Measurements from ENCODE around the gene CELA3B.
"Not testable (repeated sequence)": the region's sequence is repeated elsewhere in the genome, so short reads cannot be mapped to it uniquely, and the experiment has no call there.

The CELA3B gene

GRCh38 chr1:21975296-21975695, 1.5 kb upstream of the CELA3B start:
- not testable (repeated sequence) for DNase-seq (ENCODE audit: low read depth)

DNA sequence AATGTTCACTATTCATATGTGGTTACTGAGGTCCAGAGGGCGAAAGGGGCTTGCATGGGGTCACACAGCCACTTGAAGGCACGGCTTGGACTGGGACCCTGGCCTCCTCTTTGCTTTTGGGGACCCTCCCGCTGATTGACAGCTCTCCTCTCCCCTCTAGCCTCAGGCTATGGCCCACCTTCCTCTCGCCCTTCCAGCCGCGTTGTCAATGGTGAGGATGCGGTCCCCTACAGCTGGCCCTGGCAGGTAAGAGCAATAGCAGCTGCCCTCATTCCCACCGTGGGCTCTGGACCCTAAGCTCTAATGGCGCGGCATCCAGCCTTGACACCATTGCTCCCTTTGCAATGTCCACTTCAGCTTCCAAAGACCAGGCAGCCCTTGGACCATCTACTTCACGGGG, 1.4 kb downstream of the CELA3B start:
- DNase-seq (ENCODE audit: low read depth) = not testable (repeated sequence)

DNA sequence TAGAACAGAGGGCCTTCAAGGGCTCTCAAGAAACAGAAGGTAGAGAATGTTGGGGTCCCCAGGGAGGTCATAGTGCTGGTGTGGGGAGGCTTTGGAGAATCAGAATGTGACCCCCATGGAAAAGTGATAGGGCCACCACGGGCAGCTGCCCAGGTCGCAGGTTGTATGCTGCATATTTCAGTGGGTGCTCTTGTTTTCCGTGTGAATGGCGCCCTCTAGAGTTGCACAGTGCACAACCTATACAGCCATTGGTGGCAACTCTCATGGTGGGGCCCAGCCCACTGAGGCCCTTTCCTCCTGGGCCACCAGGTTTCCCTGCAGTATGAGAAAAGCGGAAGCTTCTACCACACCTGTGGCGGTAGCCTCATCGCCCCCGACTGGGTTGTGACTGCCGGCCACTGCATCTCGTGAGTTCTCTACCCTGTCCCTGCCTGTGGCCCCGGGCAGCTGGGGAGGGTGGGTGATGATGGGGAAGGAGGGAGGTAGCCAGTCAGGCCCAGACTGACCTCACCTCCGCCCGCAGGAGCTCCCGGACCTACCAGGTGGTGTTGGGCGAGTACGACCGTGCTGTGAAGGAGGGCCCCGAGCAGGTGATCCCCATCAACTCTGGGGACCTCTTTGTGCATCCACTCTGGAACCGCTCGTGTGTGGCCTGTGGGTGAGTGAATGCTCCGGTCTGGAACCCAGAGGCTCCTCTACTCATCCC, 3.8 kb downstream of the CELA3B start:
- not testable (repeated sequence) for DNase-seq (ENCODE audit: low read depth)

- not testable (repeated sequence) for DNase-seq (ENCODE audit: low read depth)
These were observed 4.4 kb downstream of the CELA3B start for GRCh38 chr1:21981253-21981652.

DNA sequence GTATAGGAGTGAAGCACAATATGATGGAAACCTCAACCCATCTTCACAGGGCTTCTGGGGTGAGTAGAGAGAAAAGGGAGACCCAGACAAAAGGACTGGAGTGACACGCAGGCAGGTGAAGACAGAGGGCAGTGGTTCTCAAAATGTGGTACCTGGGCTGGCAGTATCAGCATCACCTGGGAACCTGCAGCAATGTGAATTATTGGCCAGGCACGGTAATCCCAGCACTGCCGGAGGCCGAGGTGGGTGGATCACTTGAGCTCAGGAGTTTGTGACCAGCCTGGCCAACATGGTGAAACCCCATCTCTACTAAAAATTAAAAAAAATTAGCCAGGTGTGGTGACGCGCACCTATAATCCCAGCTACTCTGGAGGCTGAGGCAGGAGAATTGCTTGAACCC, 5.3 kb downstream of the CELA3B start:
- DNase-seq (ENCODE audit: low read depth) = not testable (repeated sequence)

GRCh38 chr1:21983539-21983938, 6.7 kb downstream of the CELA3B start:
- DNase-seq (ENCODE audit: low read depth) = not testable (repeated sequence)

DNA sequence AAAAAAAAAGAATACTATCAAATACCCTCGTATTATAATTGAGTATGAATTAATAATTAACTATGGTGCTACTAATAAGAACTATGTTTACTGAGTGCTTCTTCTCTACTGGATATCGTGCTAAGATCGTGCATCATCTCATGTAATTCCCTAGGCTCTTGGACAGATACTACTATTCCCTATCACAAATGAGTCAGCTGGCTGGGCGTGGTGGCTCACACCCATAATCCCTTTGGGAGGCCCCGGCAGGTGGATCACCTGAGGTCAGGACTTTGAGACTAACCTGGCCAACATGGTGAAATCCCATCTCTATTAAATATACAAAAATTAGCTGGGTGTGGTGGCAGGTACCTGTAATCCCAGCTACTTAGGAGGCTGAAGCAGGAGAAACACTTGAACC, 9.1 kb downstream of the CELA3B start:
- DNase-seq (ENCODE audit: low read depth) = not testable (repeated sequence)

DNA sequence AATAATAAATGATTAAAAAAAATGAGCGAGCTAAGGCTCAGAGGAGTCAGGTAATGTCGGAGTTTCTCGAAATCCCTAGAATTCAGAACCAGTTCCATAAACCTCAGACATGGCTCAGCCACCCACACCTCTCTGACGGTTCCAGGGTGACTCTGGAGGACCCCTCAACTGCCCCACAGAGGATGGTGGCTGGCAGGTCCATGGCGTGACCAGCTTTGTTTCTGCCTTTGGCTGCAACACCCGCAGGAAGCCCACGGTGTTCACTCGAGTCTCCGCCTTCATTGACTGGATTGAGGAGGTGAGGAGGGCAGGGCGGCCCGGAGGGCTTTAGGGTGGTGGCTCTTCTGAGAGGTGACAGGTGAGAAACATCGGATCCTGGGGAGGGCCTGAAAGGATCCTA, 9.6 kb downstream of the CELA3B start:
- not testable (repeated sequence) for DNase-seq (ENCODE audit: low read depth)

DNA sequence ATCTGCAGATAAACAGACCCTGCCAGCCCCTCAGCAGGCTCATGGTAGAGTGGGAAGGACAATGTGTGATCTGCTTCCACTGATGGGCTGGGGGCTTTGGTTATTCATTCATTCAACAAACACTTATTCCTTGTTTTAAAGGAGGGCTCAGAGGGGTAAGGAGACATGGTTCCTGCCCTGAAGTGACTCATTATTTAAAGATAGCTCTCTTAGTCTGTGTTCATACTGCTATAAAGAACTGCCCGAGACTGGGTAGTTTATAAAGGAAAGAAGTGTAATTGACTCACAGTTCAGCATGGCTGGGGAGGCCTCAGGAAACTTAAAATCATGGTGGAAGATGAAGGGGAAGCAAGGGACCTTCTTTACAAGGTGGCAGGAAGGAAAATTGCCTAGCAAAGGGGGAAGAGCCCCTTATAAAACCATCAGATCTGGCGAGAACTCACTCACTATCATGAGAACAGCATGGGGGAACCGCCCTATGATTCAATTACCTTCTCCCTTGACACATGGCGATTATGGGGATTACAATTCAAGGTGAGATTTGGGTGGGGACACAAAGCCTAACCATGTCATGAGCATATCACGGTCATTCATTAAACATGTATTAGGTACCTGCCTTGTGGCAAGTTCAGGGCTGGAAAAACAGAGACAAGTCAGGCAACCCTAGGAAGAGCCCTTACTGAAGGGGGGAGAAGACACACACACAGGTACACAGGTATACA, 13.0 kb downstream of the CELA3B start:
- DNase-seq (ENCODE audit: low read depth) = not testable (repeated sequence)

DNA sequence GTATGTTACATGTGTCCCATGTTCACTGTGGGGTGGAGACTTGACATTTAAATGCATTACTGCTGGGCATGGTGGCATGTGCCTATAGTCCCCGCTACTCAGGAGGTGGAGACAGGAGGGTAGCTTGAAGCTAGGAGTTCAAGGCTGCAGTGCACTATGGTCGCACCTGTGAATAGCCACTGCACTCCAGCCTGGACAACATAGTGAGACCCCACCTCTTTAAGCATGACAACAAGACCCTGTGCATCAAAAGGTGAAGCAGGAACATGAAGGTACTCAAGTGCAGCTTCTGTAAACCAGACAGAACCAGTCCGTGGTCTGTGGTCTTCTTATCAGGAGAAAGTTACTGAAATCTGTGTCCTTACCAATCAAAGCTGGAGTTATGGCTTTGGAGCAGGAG, 15.4 kb downstream of the CELA3B start:
- not testable (repeated sequence) for DNase-seq (ENCODE audit: low read depth)

- not testable (repeated sequence) for DNase-seq (ENCODE audit: low read depth)
These were observed 17.9 kb downstream of the CELA3B start for GRCh38 chr1:21994716-21995115.

GRCh38 chr1:21996663-21996970, 19.8 kb downstream of the CELA3B start:
- not testable (repeated sequence) for DNase-seq (ENCODE audit: low read depth)

DNA sequence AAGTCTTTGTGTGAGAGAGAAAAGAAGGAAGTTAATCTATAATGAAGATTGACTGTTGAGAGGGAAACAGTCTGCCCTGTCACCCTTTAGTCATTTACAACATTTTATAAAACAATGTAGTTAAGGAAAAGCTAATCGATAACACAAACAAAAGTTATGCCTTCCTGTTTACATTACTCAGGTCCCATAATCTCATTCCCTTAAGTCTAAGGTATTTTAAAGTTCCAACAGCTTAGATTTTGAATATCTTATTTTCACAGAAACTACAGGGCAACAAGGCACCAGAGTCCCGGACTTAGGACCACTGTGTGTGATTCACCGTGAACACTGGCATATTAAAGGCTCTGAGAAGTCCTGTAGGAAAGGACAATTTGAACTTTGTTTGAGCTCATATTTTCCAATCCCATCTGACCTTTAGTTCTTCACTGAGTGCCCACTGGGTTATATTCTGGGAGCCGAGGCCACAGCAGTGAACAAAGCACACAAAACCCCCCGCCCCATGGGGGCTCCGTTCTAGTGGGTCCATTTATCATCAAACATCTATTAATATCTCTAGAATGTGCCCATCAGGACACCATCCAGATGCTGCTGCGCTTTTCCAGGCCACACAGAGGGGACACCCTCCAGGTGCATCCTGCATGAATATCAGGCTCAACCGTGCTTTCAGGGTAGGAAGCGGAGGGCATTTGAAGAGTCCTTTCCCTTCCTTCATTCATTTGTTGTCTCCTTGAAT, 21.2 kb downstream of the CELA3B start:
- not testable (repeated sequence) for DNase-seq (ENCODE audit: low read depth)

- DNase-seq (ENCODE audit: low read depth) = not testable (repeated sequence)
These were observed 21.9 kb downstream of the CELA3B start for GRCh38 chr1:21998624-21999294.

DNA sequence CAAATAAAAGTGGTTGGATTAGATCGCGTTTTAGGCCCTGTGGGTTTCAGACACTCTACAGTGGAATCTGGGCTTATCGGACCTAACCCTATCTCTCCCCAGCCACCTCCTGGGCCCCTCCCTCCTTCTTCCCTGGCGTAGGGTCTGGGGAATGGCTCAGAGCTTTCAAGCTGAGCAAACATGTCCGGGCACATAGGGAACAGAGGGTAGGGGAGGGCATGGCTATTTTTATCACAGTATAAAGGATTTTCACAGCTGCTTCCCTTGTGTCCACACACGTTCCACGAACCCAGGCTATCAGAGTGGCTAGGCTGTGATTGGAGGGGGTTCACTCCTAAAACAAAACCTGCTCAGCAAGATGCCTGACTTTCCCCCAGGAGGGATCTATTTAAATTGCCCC, 22.8 kb downstream of the CELA3B start:
- DNase-seq (ENCODE audit: low read depth) = not testable (repeated sequence)

DNA sequence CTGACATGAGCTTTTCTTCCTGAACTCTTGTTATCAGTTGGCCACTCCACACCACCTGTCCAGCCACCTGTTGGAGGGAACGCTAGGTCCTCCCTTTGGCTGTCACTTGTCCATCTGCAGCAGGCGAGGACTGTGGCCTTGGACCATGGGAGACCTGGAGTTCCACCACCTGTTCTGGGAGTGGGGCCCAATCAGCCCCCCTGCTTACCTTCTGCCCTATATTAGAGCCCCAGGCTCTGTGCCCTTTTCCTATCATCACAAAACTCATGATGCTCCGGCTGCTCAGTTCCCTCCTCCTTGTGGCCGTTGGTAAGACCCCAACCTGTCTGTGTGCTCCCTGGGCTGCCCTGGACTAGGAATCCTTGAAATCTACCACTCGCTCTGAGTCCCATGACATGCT, 24.6 kb downstream of the CELA3B start, which contains the start of gene CELA3A:
TSS of gene CELA3A (plus strand) at position 249 of the 400 bp plus-strand sequence. CDS start at position 267, 18 bp downstream.
- no peak for DNase-seq (ENCODE audit: low read depth)

DNA sequence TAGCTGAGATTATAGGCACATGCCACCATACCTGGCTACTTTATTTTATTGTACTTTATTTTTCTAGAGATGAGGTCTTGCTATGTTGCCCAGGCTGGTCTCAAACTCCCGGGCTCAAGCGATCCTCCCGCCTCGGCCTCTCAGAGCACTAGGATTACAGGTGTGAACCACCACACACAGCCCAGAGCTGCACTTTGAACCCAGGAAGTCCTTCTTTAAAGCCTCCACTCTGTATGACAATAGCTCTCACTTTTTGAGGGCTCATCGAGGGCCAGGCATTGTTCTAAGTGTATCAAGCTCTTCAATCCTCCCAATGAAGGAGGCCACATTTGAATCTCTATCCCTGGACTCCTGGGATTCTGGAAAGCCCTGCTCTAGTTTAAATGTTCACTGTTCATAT, 25.6 kb downstream of the CELA3B start:
- DNase-seq (ENCODE audit: low read depth) = not testable (repeated sequence)

DNA sequence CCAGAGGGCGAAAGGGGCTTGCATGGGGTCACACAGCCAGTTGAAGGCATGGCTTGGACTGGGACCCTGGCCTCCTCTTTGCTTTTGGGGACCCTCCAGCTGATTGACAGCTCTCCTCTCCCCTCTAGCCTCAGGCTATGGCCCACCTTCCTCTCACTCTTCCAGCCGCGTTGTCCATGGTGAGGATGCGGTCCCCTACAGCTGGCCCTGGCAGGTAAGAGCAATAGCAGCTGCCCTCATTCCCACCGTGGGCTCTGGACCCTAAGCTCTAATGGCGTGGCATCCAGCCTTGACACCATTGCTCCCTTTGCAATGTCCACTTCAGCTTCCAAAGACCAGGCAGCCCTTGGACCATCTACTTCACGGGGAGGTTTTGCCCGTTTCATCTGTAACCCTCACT, 26.1 kb downstream of the CELA3B start:
- not testable (repeated sequence) for DNase-seq (ENCODE audit: low read depth)

DNA sequence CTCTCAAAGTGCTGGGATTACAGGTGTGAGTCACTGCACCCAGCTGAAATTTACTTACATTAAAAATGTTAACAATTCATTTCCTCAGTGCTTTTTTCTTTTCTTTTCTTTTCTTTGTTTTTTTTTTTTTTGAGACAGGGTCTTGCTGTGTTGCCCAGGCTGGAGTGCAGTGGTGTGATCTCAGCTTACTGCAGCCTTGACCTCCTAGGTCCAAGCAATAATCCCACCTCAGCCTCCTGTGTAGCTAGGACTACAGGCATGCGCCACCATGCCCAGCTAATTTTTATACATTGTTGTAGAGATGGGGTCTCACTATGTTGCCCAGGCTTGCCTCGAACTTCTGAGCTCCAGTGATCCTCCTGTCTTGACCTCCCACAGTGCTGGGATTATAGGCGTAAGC, 27.1 kb downstream of the CELA3B start:
- DNase-seq (ENCODE audit: low read depth) = not testable (repeated sequence)

GRCh38 chr1:22005261-22006149, 28.7 kb downstream of the CELA3B start:
- not testable (repeated sequence) for DNase-seq (ENCODE audit: low read depth)

- not testable (repeated sequence) for DNase-seq (ENCODE audit: low read depth)
These were observed 29.9 kb downstream of the CELA3B start for GRCh38 chr1:22006736-22007135.
